ENCODE data around the gene TTL.

TTL gene

DNA sequence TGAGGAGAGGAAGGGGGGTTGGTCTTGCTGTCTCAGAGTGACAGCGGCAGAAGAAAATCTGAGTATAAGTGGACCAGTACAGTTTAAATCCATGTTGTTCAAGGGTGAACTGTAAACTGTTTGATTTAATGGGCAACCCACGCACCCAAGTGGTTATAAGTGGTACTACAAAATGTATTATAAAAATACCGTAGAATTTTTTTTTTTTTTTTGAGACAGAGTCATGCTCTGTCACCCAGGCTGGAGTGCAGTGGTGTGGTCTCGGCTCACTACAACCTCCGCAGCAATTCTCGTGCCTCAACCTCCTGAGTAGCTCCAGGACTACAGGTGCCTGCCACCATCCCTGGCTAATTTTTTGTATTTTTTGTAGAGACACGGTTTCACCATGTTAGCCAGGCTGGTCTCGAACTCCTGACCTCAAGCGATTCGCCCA is 100.4 kb downstream of the TTL start:
- H3K9me2 ChIP-seq (replicated peaks; ENCODE audit: control insufficient read depth, low read length) = no peaks in the 10 kb centered on the region
- peak overlapping the region; percentile 85 for H3K27ac ChIP-seq (ENCODE audit: low read depth, low read length)
- H3K36me3 ChIP-seq (ENCODE audit: control insufficient read depth, low read length) = peaks cover 16% of the 10 kb centered on the region
- no peaks in the 10 kb centered on the region for H3K27me3 ChIP-seq (ENCODE audit: control insufficient read depth, low read length)
- peaks cover 41% of the 10 kb centered on the region for H3F3A ChIP-seq (ENCODE audit: control insufficient read depth, insufficient read depth)
- peaks cover 33% of the 10 kb centered on the region for H3K4me1 ChIP-seq (ENCODE audit: control insufficient read depth, low read length)
- H3K4me3 ChIP-seq (ENCODE audit: low read length) = peak overlapping the region; percentile 82
- H4K20me1 ChIP-seq (ENCODE audit: control insufficient read depth, insufficient read depth, low read depth, low read length) = no peaks in the 10 kb centered on the region
- no peak for TF ChIP-seq EZH2phosphoT487 (IDR thresholded peaks at IDR 0.05; ENCODE audit: borderline replicate concordance, low read length)
- TF ChIP-seq, protein P1, sequence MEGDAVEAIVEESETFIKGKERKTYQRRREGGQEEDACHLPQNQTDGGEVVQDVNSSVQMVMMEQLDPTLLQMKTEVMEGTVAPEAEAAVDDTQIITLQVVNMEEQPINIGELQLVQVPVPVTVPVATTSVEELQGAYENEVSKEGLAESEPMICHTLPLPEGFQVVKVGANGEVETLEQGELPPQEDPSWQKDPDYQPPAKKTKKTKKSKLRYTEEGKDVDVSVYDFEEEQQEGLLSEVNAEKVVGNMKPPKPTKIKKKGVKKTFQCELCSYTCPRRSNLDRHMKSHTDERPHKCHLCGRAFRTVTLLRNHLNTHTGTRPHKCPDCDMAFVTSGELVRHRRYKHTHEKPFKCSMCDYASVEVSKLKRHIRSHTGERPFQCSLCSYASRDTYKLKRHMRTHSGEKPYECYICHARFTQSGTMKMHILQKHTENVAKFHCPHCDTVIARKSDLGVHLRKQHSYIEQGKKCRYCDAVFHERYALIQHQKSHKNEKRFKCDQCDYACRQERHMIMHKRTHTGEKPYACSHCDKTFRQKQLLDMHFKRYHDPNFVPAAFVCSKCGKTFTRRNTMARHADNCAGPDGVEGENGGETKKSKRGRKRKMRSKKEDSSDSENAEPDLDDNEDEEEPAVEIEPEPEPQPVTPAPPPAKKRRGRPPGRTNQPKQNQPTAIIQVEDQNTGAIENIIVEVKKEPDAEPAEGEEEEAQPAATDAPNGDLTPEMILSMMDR (IDR thresholded peaks at IDR 0.05; ENCODE audit: low read depth, low read length, poor library complexity, severe bottlenecking) = peak; percentile 41
- H3K4me2 ChIP-seq (ENCODE audit: low read length) = peak overlapping the region; percentile 82
- H3K9me3 ChIP-seq (ENCODE audit: control insufficient read depth, insufficient read depth, low read length) = no peaks in the 10 kb centered on the region
- peaks cover 29% of the 10 kb centered on the region for H3K79me2 ChIP-seq (ENCODE audit: control insufficient read depth, low read length)

DNA sequence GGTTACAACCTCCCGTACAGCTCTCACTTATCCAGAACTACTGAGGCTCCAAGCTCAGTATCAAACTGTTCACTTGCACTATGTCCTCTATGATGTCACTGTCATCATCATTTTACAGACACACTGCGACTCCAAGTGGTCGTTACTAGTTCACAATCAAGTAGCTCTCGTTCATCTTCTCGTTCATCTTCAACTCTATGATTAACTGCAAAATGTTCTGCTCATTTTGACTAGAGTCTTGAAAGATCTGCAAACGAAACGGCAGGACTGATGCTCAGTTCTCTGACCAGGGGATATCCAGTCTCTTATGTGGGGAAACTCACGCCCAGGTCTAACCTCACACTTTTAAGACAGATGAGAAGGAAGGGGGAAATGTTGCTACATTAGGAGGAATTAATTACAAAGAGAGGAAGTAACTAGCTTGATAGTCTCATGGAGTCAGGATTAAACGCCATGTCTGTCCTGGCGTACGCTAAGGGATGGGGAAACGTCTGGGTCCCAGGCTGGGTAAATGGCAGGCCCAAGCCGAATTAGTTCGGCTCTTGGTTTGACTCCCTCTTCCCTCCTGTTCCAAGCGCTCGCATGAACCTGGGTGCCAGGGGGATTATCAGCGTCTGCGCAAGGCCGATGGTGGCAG is 101.7 kb downstream of the TTL start:
- no peaks in the 10 kb centered on the region for H3K9me3 ChIP-seq (ENCODE audit: control insufficient read depth, insufficient read depth, low read length)
- peak overlapping the region; percentile 85 for H3K27ac ChIP-seq (ENCODE audit: low read depth, low read length)
- no peaks in the 10 kb centered on the region for H4K20me1 ChIP-seq (ENCODE audit: control insufficient read depth, insufficient read depth, low read depth, low read length)
- H3K4me1 ChIP-seq (ENCODE audit: control insufficient read depth, low read length) = peaks cover 33% of the 10 kb centered on the region
- H3K9me2 ChIP-seq (replicated peaks; ENCODE audit: control insufficient read depth, low read length) = no peaks in the 10 kb centered on the region
- peak overlapping the region; percentile 82 for H3K4me2 ChIP-seq (ENCODE audit: low read length)
- peaks cover 29% of the 10 kb centered on the region for H3K79me2 ChIP-seq (ENCODE audit: control insufficient read depth, low read length)
- TF ChIP-seq EZH2phosphoT487 (IDR thresholded peaks at IDR 0.05; ENCODE audit: borderline replicate concordance, low read length) = no peak
- TF ChIP-seq, protein P1 (IDR thresholded peaks at IDR 0.05; ENCODE audit: low read depth, low read length, poor library complexity, severe bottlenecking) = peak; percentile 61
- peaks cover 12% of the 10 kb centered on the region for H3K36me3 ChIP-seq (ENCODE audit: control insufficient read depth, low read length)
- no peaks in the 10 kb centered on the region for H3K27me3 ChIP-seq (ENCODE audit: control insufficient read depth, low read length)
- peak overlapping the region; percentile 82 for H3K4me3 ChIP-seq (ENCODE audit: low read length)
- peaks cover 35% of the 10 kb centered on the region for H3F3A ChIP-seq (ENCODE audit: control insufficient read depth, insufficient read depth)

DNA sequence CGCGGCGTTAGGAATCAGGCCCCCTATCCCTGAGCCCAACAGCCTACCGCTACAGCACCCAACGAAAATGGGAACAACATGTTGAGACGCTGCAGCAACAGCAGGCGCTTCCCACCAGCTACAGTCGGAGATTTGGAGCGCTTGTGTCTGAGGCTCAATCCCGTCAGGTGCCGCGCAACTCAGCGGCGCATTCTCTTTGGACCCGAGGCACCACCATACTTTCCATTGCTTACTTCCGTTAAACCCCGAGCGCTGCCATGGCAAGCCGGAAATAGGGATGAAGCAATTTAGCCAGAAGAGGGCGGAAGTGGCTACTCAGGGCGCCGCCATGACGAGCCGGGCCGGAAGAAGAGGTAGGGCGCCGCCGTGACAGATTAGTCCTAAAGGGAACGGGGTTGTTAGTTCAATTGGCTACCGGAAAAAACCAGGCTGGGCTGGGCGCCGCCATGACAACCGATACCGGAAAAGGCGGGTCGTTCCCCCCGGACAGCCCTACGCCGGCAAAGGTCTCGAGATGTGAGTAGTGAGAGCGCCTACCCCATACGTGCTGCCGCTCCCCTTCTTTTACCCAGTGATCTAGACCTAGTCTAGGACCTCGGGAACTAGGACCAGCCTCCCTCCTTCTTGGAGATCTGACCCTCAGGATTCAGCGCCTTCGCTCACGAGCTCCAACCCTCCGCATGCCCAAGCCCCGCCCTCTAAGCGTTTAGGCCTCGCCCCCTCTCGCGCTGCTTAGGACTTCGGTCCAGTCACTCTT is 102.4 kb downstream of the TTL start, which contains the start of gene CHCHD5:
Gene CHCHD5, plus strand, starts transcription at position 476 of the 757 bp plus-strand sequence. Its CDS starts 39 bp downstream, at position 515.
- Histone ChIP-seq H3K4me2 (ENCODE audit: low read length) (peak within 1 kb of the TSS; percentile 82), H3K27ac (ENCODE audit: low read depth, low read length) (peak within 1 kb of the TSS; percentile 85), H4K20me1 (ENCODE audit: control insufficient read depth, insufficient read depth, low read depth, low read length) (no peaks in the 10 kb centered on the region), H3K36me3 (ENCODE audit: control insufficient read depth, low read length) (peaks cover 14% of the 10 kb centered on the region), H3K27me3 (ENCODE audit: control insufficient read depth, low read length) (no peaks in the 10 kb centered on the region), H3K9me2 (replicated peaks; ENCODE audit: control insufficient read depth, low read length) (no peaks in the 10 kb centered on the region), H3K9me3 (ENCODE audit: control insufficient read depth, insufficient read depth, low read length) (no peaks in the 10 kb centered on the region), H3K79me2 (ENCODE audit: control insufficient read depth, low read length) (peaks cover 29% of the 10 kb centered on the region), H3F3A (ENCODE audit: control insufficient read depth, insufficient read depth) (peaks cover 33% of the 10 kb centered on the region), H3K4me3 (ENCODE audit: low read length) (peak within 1 kb of the TSS; percentile 82), H3K4me1 (ENCODE audit: control insufficient read depth, low read length) (peaks cover 33% of the 10 kb centered on the region)
- TF ChIP-seq, protein P1 (IDR thresholded peaks at IDR 0.05; ENCODE audit: low read depth, low read length, poor library complexity, severe bottlenecking) = no peak
- TF ChIP-seq EZH2phosphoT487 (IDR thresholded peaks at IDR 0.05; ENCODE audit: borderline replicate concordance, low read length) = no peak

All from DOHH2 (cell line).